GM18502 (cell line): Measurements from ENCODE around the gene SYCP2.

ENCODE experiments used
- ATAC-seq: cut with Tn5 transposase; IDR thresholded peaks from one replicate; pipeline ENCODE4 v1.9.1; 2021; ENCODE audit warnings: mild to moderate bottlenecking; ENCODE audit not compliant: unreplicated experiment, poor library complexity

Gene SYCP2

DNA sequence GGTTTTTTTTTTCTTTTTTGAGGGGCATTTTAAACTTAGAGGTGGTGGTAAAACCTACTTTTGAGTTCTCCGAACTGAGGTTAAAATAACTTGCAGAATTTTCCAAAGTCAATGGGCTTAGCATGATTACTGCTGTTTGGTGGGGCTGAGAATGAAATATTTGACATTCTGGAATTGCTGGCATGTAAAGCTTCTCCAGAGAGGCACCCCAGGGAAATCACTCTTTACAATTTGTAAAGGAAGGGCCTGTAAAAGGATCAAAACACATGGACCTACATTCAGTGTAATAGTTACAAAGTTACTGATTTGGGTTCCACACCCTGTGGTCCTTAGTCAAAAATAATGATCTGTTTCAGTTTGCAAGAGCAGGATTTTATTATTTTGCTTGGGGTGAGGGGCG, 12.3 kb upstream of the SYCP2 start:
- no peak for ATAC-seq

DNA sequence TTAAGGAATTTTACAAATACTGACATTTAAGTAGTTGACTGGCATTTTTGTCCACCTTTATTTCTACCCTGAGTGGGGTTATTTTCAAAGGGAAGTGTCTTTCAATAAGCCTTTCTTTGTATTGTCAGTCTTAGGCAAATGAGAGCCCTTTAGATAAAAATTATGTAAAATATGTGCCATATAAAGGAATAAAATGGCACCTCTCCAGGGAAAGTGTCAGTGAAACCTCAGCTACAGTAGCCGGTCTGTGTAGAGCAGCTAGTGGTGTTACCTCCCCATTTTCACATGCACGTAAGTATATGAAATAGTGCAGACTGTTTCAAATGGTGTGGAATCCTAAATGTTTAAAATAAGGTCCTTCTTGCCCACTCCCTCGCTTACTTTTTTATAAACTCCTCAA, 11.7 kb upstream of the SYCP2 start:
- no peak for ATAC-seq

DNA sequence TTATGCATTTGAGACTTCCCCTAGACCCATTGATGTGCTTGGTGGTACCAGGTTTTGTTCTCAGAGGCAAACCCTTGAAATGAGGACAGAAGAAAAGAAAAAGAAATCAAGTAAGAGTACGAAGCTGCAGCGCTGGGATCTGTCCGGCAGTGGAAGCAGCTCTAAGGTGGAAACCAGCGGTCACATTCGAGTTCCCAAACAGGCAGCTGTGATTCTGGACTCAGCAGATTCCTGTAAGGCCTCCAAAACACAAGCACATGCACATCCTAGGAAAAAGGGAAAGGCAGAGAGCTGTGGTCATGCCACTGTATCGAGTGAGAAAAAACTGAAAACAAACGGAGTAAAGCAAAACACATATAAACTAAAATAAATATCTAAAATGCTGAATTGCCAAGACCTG, 11.3 kb upstream of the SYCP2 start:
- no peak for ATAC-seq

DNA sequence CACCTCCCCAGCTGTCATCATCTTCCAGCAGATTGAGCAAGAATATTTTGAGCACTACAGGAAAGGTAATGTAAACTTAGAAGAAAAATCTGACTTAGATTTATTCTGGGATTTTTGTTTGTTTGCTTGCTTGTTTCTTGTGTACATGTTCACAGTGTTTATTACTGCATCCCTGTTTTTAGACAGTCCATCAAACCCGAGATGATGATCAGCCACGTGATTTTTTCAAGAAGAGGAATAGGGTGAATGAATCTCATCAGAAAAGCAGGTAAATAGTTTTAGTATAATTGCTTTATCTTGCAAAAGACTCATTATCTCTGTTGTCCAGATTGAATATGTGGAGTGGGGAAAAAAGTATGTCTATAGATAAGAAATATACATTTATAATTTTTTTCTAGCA, 8.8 kb upstream of the SYCP2 start:
- ATAC-seq: no peak

DNA sequence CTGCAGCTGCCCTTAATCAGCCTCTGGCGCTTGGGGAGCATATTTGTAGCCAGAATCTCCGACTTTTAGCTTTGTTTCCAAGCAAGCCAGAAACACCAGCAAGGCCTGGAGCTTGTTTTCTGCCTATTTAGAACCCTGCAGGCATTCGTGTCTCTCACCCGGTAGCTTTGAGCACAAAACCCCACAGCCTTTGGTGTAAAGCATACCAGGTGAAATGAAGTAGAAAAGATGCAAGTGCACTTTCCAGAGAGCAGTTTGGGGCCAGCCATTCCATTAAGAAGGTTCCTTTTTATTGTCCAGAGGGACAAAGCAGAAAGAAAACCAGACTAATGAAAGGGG, 7.5 kb upstream of the SYCP2 start:
- ATAC-seq: peak; percentile 8

DNA sequence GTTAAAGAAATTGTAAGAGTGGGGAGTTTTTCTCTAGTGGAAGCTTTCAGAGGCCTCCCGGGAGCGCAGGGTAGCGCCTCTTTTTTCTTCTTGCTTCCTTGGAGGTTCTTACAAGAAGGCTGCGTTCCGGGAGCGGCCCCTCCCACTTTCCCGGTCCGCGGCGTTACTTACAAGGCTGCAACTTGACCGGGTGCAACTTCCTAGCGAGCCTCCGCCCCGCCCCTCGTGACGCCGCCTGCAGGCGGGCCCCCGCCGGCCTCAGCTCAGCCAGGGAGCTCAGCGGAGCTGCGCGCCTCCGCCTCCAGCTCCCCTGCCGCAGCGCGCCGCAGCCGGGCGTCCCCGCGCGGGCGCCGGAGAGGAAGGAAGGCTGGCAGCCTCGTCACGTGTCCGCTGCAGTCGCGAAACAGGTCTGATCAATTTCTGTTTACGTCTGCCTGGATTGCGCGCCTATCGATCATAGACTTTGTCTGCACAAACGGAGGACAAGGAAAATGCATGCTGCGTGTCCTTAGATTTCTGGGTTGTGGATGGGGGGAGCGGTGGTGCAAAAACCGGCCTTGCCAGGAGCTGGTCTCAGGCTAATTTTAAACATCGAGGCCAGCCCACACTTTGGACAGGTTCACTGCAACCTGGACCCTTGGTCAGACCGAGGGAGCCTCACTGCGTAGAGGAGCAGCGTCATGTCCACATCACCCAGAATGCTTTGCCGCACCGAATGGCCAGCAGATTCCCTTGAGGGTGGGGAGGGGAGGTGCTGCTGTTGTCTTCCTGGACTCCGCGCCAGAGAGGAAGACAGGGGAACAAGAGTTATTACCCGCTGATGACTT, 6.9 kb upstream of the SYCP2 start, which contains the start of the genes FAM217B and PPP1R3D:
TSS of gene FAM217B (plus strand) at position 261 of the 827 bp plus-strand sequence. CDS start 3,555 bp downstream, outside the sequence.
TSS of gene PPP1R3D (minus strand) at position 177 of the 827 bp plus-strand sequence. CDS start 374 bp downstream, outside the sequence.
- peak; percentile 92 for ATAC-seq

DNA sequence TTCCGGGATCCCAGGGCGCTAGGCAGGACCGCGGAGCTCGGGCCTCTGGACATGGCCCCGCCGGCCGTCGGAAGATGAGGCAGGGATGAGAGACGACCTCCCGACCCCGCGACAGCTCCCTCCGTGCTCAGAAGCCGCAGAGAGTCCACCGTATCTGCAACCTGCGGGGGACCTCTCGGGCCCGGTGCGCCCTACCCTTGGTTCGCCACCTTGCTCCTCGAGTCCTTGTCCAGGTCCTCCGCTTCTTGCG, 6.4 kb upstream of the SYCP2 start:
- peak; percentile 39 for ATAC-seq

DNA sequence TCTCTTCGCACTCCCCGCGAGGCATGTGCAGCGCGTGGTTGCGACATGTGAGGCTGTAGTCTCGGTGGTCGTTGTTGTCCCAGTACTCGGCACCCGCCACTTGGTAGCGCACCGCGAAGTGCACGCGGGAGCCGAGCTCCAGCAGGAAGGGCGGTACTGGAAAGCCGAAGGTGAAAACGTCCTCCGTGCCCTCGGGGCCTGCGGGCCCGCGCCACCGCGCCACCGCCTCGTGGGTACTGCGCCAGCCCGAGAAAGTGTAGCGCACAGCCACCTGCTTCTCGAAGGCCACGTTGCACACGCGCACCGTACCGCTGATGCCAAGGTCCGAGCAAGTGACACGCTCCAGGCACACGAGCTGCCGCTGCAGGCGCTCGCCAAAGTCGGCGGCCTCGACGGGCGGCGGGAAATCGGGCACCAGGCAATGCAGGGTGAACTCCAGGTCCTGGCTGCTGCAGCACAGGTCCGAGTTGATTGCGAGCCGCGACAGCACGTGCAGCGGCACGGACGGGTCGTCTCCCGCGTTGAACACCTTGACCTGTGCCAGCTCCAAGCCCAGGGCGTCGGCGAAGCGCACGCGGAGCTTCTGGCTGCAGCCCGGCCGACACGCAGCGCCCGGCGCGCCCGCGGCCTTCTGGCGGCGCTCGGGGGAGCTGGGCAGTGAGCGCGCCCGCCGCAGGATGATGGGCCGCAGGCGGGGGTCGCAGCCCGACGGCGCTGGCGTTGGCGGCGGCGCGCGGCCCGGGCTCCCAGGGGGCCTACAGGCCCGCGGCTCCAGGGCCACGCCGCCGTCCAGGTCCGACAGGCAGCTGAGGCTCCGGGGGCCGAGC, 5.8 kb upstream of the SYCP2 start:
- ATAC-seq: no peak

DNA sequence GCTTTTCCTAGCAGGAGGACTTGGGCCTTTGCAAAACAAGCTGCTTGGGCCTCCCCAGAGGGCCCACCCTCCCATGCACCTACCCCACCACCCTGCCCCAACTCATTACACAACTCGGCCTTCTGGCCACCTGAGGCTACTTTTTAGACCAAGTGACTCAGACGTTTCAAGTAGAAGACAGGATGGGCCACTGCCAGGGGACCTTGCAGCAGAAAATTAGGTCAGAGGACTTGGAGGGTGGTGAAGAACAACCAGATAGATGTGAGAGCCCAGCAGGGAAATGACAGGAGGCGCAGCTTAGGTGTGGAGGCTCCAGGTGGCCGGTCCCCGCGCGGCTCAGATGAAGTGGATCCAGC, 5.2 kb upstream of the SYCP2 start:
- ATAC-seq: no peak

DNA sequence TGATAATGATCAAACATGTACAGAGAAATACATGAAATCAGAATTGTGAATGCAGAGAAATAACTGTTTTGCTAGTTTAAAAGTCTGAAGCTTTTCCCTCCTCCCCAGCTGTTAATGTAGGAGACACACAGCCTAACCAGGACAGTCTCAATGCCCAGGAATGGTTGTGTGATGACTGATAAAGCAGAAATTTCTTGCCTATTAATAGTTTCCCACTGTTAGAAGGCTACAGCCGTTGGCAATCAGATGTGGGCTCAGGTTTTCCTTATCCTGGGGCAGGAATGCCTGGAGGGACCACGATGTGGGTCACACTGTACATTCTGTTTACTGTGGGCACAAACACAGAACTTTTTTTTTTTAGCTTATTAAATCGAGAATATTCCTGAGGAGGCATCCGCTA, 4.8 kb upstream of the SYCP2 start:
- ATAC-seq: no peak

DNA sequence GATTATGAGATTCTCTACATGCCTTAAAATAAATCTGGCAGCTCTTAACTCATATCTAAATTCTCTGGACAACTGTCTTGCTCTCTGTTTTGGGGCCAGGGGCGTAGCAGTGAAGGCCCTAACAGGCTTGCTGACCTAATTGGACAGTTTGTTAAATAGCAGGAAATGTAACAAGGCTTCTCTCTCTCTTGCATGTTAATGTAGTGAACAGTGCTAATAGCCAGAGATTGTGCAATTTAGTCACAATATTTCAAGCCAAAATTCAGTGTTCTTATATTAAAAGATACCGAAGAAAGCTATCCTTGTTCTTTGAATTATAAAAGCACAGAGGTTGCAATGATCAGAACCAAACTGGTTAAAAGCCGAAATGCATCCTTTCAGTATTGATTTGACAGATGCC, 3.7 kb upstream of the SYCP2 start:
- no peak for ATAC-seq

DNA sequence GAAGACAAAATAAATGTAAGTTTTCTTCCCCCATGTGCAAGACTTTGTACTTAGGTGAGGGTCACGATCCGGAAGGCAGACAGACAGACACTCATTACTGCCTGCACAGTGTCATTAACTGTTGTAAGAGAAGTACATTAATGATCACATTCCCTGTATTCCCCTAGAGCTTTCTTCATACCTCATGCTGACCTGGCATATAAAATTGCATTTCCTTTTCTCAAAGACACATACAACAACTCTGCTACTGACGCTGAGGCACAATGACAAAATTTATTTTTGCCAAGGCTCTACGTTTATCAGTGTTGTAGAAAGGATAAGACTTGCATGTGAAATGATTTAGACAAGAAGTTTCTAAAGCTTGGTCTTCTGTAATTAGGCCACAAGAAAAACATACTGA, 3.0 kb upstream of the SYCP2 start:
- ATAC-seq: no peak

DNA sequence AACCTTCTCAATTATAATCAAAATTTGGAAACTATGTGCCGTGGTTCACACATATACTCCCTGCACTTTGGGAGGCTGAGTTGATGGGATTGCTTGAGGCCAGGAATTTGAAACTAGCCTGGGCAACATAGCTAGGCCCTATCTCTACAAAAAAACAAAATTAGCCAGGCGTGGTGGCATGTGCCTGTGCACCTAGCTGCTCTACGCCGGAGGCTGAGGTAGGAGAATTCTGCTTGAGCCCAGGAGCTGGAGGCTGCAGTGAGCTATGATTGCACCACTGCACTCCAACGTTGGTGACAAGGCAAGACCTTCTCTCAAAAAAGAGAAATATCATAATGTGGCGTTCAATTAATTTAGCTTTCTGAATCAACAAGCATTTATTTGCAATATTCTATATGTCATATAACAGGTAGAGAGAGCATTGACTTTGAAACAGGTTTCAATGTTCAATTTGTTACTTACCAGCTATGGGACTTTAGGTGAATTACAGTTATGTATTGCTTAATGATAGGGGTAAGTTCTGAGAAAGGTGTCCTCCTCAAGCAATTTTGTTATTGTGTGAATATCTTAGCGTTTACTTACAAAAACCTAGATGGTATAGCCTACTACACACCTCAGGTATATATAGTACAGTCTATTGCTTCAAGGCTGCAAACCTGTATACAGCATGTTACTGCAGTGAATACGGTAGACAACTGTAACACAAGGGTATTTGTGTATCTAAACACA, 2.2 kb upstream of the SYCP2 start:
- ATAC-seq: no peak

DNA sequence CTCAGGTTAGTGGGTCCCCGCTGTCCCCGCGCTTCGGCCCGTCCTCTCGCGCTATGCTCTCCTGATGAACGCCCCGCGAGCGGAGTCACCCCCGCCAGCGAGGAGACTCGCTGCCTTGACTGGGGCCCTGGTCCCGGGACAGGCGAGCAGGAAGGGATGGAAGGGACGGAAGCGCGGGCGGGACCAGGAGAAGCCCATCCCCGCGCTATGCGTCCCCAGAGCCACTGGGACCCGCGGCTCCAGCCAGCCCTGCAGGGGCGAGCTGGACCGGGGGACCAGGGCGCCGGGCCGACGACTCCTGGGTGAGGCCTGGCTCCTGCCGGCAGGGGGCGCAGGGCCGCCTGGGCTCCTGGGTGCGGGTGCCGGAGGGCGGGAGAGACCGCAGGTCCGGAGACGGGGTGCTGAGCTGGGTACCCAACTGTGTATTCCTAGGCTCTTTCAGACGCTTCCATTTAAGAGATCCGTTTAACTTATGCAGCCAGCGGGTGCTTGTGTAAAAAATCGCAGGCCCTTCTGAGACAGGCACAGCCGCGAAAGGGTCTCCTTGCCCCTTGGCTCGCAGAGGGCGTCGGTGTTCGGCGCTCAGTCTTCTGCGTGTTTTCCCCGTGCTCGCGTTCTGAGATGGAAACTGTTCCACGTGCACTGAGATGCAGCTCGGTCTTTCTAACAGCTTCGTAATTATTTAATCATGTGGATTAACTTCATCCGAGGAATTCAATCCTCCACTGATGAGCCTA, 580 bp upstream of the SYCP2 start:
- ATAC-seq: peak; percentile 94

DNA sequence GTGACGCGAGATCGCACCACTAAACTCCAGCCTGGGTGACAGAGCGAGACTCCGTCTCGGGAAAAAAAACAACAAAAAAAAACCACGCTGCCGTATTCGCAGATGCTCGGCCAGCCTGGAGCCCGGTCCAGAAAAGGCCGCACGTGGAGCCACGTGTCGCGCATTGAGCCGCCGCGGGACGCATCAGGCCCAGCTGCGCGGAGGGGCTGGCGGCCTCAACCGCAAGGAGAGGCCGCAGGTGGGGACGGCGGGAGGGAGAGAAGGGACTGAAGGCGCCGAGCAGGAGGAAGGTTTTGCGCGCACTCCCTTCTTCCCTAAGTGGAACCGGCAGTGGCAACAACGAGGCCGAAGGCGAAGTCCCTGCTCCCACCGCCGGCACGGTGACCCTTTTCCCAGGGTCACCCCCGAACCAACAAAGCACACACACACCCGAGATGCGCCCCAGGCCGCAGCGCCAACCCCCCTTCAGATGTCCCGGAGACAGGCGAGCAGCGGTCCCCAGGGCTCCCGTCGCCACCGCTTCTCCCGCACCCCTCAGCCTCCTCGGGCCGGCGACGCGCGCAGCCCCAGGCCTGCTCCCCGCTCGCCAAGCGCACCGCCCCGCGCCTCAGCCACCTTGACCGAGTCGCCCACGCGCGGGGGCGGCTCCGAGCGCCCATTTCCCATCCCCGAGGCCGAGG, 681 bp downstream of the SYCP2 start:
- ATAC-seq: no peak

DNA sequence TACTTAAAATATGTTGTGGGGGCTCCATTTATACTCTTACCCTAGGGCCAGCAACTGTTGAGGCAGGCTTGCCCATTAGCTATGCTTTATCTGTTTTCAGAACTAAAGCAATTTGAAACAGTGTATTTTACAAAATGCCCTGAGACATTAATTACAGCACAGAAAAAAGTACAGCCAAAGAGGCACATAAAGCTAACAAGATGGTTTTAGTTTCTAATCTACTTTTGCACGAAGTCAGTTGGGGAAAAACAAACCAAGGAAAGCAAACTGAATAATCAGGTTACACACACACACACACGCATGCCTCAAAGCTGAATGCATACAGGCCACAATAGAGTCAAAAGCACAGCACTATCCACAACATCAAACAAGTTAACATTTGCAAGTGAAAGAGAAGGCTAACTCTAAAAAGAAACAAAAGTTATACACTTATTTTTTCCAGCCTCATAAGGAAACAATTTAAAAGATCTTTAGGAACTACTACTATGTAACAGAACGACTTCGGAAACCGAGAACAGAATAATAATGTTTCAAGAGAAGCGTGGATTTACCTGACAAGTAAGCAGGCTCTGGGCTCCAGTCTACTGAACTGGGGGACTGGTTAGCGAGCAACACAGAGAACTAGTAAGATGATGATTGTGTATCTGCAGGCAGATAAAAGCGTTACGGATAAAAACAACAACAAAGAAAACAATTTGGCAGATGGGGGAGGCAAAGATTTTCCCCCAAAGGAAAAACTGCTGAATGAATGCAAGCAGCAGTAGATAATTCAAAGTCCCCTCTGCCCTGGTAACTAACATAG, 1.7 kb downstream of the SYCP2 start:
- ATAC-seq: no peak

DNA sequence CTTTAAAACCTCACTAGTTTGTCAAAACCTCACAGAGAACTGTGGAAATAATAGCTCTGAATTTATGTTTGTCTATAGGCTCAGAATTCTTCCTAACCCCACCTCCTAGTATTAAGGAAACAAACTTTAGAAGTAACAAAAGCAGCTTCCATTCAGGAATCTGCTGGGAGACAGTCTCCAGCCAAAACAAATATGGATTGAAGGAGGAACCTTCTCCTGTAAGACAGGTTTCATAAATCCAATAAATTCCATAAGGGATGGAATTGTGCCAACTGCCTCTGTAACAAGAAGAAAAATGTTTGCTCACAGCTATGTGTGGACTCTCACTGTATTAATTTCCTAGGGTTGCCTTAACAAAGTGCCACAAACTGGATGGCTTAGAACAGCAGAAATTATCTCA, 7.5 kb downstream of the SYCP2 start:
- no peak for ATAC-seq

DNA sequence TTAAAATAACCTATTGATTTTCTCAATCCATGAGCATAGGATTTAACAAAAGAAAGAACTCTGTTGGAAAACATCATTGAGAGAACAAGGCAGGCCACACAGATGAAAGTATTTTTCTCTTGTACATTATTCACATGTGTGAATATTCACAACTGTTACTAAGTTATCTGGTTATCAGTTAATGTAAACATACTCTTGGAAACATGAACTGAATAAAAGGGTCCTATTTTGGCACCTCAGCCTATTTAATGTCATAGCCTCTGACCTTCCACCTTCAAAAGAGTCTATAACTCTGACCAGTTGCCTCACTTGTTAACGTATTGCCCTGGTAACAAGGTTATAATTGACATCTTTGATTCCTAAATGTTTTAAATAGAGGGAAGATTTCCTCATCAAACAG, 8.1 kb downstream of the SYCP2 start:
- ATAC-seq: no peak

DNA sequence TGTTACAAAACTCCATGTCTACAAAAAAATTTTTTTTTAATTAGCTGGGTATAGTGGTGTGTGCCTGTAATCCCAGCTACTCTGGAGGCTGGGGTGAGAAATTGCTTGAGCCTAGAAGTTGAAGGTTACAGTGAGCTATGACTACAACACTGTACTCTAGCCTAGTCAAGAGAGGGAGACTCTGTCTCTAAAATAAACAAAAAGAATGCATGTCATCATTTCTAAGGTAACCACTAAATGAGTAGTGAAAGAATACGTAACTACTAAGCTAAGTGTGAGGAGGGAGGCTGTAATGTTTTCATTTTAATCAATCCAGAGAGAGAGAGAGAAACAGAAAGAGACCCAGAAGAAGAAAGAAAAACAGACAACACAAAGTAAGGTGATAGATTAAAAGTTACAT, 9.9 kb downstream of the SYCP2 start:
- no peak for ATAC-seq
